ENCODE data around the gene MAP7. TPM values are rescaled to one million over a fixed set of nuclear protein-coding genes. Genes with fewer than 3 reads are reported as not detected.

The MAP7 gene
- polyA plus RNA-seq, 6 donors from 2014 or later, result 0.19 to 0.71 (median 0.32) TPM; not detected in 2

- Mint-ChIP-seq H3K4me1 (no peaks in the 10 kb centered on the region), H3K4me3 (no peak overlapping the region), H3K36me3 (no peaks in the 10 kb centered on the region), H3K9me3 (no peaks in the 10 kb centered on the region), H3K27me3 (peaks cover 0 to 4% (median 0%) of the 10 kb centered on the region in 3 donors), H3K27ac (no peak overlapping the region)
- no peak for ATAC-seq (ENCODE audit: low read depth in 2 of 2)
- DNase-seq, result no peak
Measured at GRCh38 chr6:136425793-136426192, 124.4 kb downstream of the MAP7 start.

GRCh38 chr6:136424901-136425300, 125.3 kb downstream of the MAP7 start:
- Mint-ChIP-seq H3K27ac (peak overlapping the region in 2 of 6 donors; percentile 9 to 23), H3K27me3 (no peaks in the 10 kb centered on the region), H3K36me3 (no peaks in the 10 kb centered on the region), H3K9me3 (no peaks in the 10 kb centered on the region), H3K4me1 (no peaks in the 10 kb centered on the region), H3K4me3 (no peak overlapping the region)
- ATAC-seq (ENCODE audit: low read depth in 2 of 2), result no peak
- DNase-seq, result no peak

GRCh38 chr6:136424450-136424849, 125.8 kb downstream of the MAP7 start:
- Mint-ChIP-seq H3K4me3 (no peak overlapping the region), H3K9me3 (no peaks in the 10 kb centered on the region), H3K4me1 (no peaks in the 10 kb centered on the region), H3K27me3 (no peaks in the 10 kb centered on the region), H3K27ac (no peak overlapping the region), H3K36me3 (no peaks in the 10 kb centered on the region)
- no peak for DNase-seq
- no peak for ATAC-seq (ENCODE audit: low read depth in 2 of 2)

- ATAC-seq (ENCODE audit: low read depth in 2 of 2) (no peak), DNase-seq (no peak)
- no peaks in the 10 kb centered on the region for H3K36me3 Mint-ChIP-seq
- no peak overlapping the region for H3K4me3 Mint-ChIP-seq
- H3K27me3 Mint-ChIP-seq, result no peaks in the 10 kb centered on the region
- no peaks in the 10 kb centered on the region for H3K9me3 Mint-ChIP-seq
- H3K4me1 Mint-ChIP-seq, result no peaks in the 10 kb centered on the region
- no peak overlapping the region for H3K27ac Mint-ChIP-seq
Measured at GRCh38 chr6:136421537-136422158, 128.6 kb downstream of the MAP7 start.

- Mint-ChIP-seq H3K27me3 (no peaks in the 10 kb centered on the region), H3K4me3 (no peak overlapping the region), H3K4me1 (no peaks in the 10 kb centered on the region), H3K9me3 (no peaks in the 10 kb centered on the region), H3K27ac (no peak overlapping the region), H3K36me3 (no peaks in the 10 kb centered on the region)
- ATAC-seq (ENCODE audit: low read depth in 2 of 2), result no peak
- no peak for DNase-seq
Measured at GRCh38 chr6:136420853-136421252, 129.4 kb downstream of the MAP7 start.

- Mint-ChIP-seq H3K27me3 (no peaks in the 10 kb centered on the region), H3K36me3 (no peaks in the 10 kb centered on the region), H3K4me1 (no peaks in the 10 kb centered on the region), H3K27ac (no peak overlapping the region), H3K9me3 (no peaks in the 10 kb centered on the region), H3K4me3 (no peak overlapping the region)
- ATAC-seq (ENCODE audit: low read depth in 2 of 2) (no peak), DNase-seq (no peak)
Measured at GRCh38 chr6:136415351-136416007, 134.7 kb downstream of the MAP7 start.

- no peak for ATAC-seq (ENCODE audit: low read depth in 2 of 2)
- Mint-ChIP-seq H3K4me1 (peaks cover 3 to 5% (median 5%) of the 10 kb centered on the region in 3 donors), H3K36me3 (no peaks in the 10 kb centered on the region), H3K27ac (peak overlapping the region in 1 of 6 donors; percentile 33), H3K27me3 (no peaks in the 10 kb centered on the region), H3K9me3 (no peaks in the 10 kb centered on the region), H3K4me3 (no peak overlapping the region)
- DNase-seq, result no peak
Measured at GRCh38 chr6:136412410-136412809, 137.8 kb downstream of the MAP7 start.

- no peak for ATAC-seq (ENCODE audit: low read depth in 2 of 2)
- Mint-ChIP-seq H3K27me3 (no peaks in the 10 kb centered on the region), H3K4me1 (peaks cover 3 to 5% (median 5%) of the 10 kb centered on the region in 3 donors), H3K27ac (peak overlapping the region in 2 of 6 donors; percentile 17 to 33), H3K4me3 (no peak overlapping the region), H3K9me3 (no peaks in the 10 kb centered on the region), H3K36me3 (no peaks in the 10 kb centered on the region)
- no peak for DNase-seq
Measured at GRCh38 chr6:136411453-136412354, 138.5 kb downstream of the MAP7 start.

GRCh38 chr6:136411025-136411325, 139.2 kb downstream of the MAP7 start:
- Mint-ChIP-seq H3K4me1 (peaks cover 3 to 5% (median 5%) of the 10 kb centered on the region in 3 donors), H3K36me3 (no peaks in the 10 kb centered on the region), H3K4me3 (no peak overlapping the region), H3K27ac (no peak overlapping the region), H3K9me3 (no peaks in the 10 kb centered on the region), H3K27me3 (no peaks in the 10 kb centered on the region)
- no peak for ATAC-seq (ENCODE audit: low read depth in 2 of 2)
- no peak for DNase-seq

GRCh38 chr6:136410201-136411024, 139.8 kb downstream of the MAP7 start:
- Mint-ChIP-seq H3K36me3 (no peaks in the 10 kb centered on the region), H3K27ac (no peak overlapping the region), H3K4me1 (peaks cover 6 to 8% (median 7%) of the 10 kb centered on the region in 3 donors), H3K27me3 (no peaks in the 10 kb centered on the region), H3K9me3 (no peaks in the 10 kb centered on the region), H3K4me3 (no peak overlapping the region)
- ATAC-seq (ENCODE audit: low read depth in 2 of 2), result no peak
- no peak for DNase-seq

GRCh38 chr6:136409597-136409996, 140.6 kb downstream of the MAP7 start:
- DNase-seq (no peak), ATAC-seq (ENCODE audit: low read depth in 2 of 2) (no peak)
- Mint-ChIP-seq H3K36me3 (no peaks in the 10 kb centered on the region), H3K9me3 (no peaks in the 10 kb centered on the region), H3K4me1 (peaks cover 12 to 14% (median 14%) of the 10 kb centered on the region in 3 donors), H3K27me3 (no peaks in the 10 kb centered on the region), H3K27ac (no peak overlapping the region), H3K4me3 (no peak overlapping the region)

- Mint-ChIP-seq H3K9me3 (no peaks in the 10 kb centered on the region), H3K27ac (no peak overlapping the region), H3K27me3 (no peaks in the 10 kb centered on the region), H3K4me1 (peaks cover 12 to 21% (median 14%) of the 10 kb centered on the region in 3 donors), H3K36me3 (no peaks in the 10 kb centered on the region), H3K4me3 (no peak overlapping the region)
- ATAC-seq (ENCODE audit: low read depth in 2 of 2), result no peak
- DNase-seq, result no peak
Measured at GRCh38 chr6:136408204-136408603, 142.0 kb downstream of the MAP7 start.

- peaks cover 0 to 8% of the 10 kb centered on the region in 2 donors for H3K36me3 Mint-ChIP-seq
- H3K4me1 Mint-ChIP-seq, result peaks cover 12 to 21% (median 14%) of the 10 kb centered on the region in 3 donors
- H3K4me3 Mint-ChIP-seq, result no peak overlapping the region
- no peak for DNase-seq
- no peak for ATAC-seq (ENCODE audit: low read depth in 2 of 2)
- H3K27ac Mint-ChIP-seq, result peak overlapping the region in 2 of 6 donors; percentile 32 to 38
- H3K27me3 Mint-ChIP-seq, result peaks cover 0 to 4% (median 0%) of the 10 kb centered on the region in 3 donors
- peaks cover 0 to 6% (median 0%) of the 10 kb centered on the region in 7 donors for H3K9me3 Mint-ChIP-seq
Measured at GRCh38 chr6:136405420-136406029, 144.7 kb downstream of the MAP7 start.

All from naive B cell (primary cell).